GM23338 (cell line): ENCODE data around the gene DUS3L. TPM values are rescaled to one million over a fixed set of nuclear protein-coding genes. Genes with fewer than 3 reads are reported as not detected.
A peak's percentile ranks its signal among the peaks of the same experiment; 100 is the strongest.

Source experiments
- ATAC-seq: fragments of 200-7000 bp; cut with Tn5 transposase; 3 replicates; pipeline ENCODE4 v1.9.1; 2020
- DNase-seq: peaks from one replicate; pipeline ENCODE4 v3.0.0-alpha.2; 2015; ENCODE audit warnings: low spot score
- H2AFZ ChIP-seq: fragments of 200-600 bp; sonication (generic); 2 replicates; pipeline ENCODE4 v1.8.0; 2016; ENCODE audit warnings: antibody characterized with exemption, mild to moderate bottlenecking, moderate library complexity
- H3F3A ChIP-seq: fragments of 200-600 bp; sonication (generic); replicated peaks from 2 replicates; pipeline ENCODE4 v1.8.0; 2017; ENCODE audit warnings: antibody characterized with exemption, mixed run types, low read depth
- H3K27ac ChIP-seq: fragments of 200-600 bp; sonication (generic); 2 replicates; pipeline ENCODE4 v1.6.1; 2016; ENCODE audit warnings: low read depth
- H3K27me3 ChIP-seq: fragments of 200-600 bp; sonication (generic); 2 replicates; pipeline ENCODE4 v1.8.0; 2016; ENCODE audit warnings: mild to moderate bottlenecking, mixed run types, moderate library complexity; ENCODE audit not compliant: insufficient read depth
- H3K36me3 ChIP-seq: fragments of 200-600 bp; sonication (generic); 2 replicates; pipeline ENCODE4 v1.8.0; 2016; ENCODE audit warnings: mild to moderate bottlenecking; ENCODE audit not compliant: insufficient read depth
- H3K4me1 ChIP-seq: fragments of 200-600 bp; sonication (generic); 2 replicates; pipeline ENCODE4 v1.8.0; 2016; ENCODE audit warnings: mild to moderate bottlenecking, moderate library complexity; ENCODE audit not compliant: insufficient read depth
- H3K4me2 ChIP-seq: fragments of 200-600 bp; sonication (generic); 2 replicates; pipeline ENCODE4 v1.7.1; 2017; ENCODE audit warnings: mixed run types
- H3K4me3 ChIP-seq: fragments of 200-600 bp; sonication (generic); 2 replicates; pipeline ENCODE4 v1.6.1; 2016; ENCODE audit warnings: mixed run types
- H3K79me2 ChIP-seq: fragments of 200-600 bp; sonication (generic); replicated peaks from 2 replicates; pipeline ENCODE4 v1.8.0; 2017; ENCODE audit warnings: mild to moderate bottlenecking; ENCODE audit not compliant: insufficient read depth
- H3K9me2 ChIP-seq: fragments of 200-600 bp; sonication (generic); 2 replicates; pipeline ENCODE4 v1.8.0; 2017; ENCODE audit not compliant: insufficient read depth
- H4K20me1 ChIP-seq: fragments of 200-600 bp; sonication (generic); replicated peaks from 2 replicates; pipeline ENCODE4 v1.8.0; 2017; ENCODE audit warnings: mild to moderate bottlenecking; ENCODE audit not compliant: insufficient read depth
- H3K27ac Mint-ChIP-seq: 2 replicates; pipeline ENCODE4 v1.8.0; 2020; ENCODE audit warnings: inconsistent platforms, mild to moderate bottlenecking, moderate library complexity, mixed read lengths
- H3K27me3 Mint-ChIP-seq: 3 replicates; pipeline ENCODE4 v1.8.0; 2022; ENCODE audit warnings: low read depth, mild to moderate bottlenecking, moderate library complexity, mixed read lengths, inconsistent platforms; ENCODE audit not compliant: insufficient read depth, poor library complexity
- H3K36me3 Mint-ChIP-seq: 3 replicates; pipeline ENCODE4 v1.8.0; 2021; ENCODE audit warnings: low read depth, mild to moderate bottlenecking, inconsistent platforms, moderate library complexity, mixed read lengths
- H3K4me1 Mint-ChIP-seq: 3 replicates; pipeline ENCODE4 v1.8.0; 2020; ENCODE audit warnings: mild to moderate bottlenecking, inconsistent platforms, mixed read lengths
- H3K4me3 Mint-ChIP-seq: 3 replicates; pipeline ENCODE4 v1.8.0; 2021; ENCODE audit warnings: moderate library complexity, mild to moderate bottlenecking, inconsistent platforms, mixed read lengths
- H3K9me3 Mint-ChIP-seq: 3 replicates; pipeline ENCODE4 v1.8.0; 2020; ENCODE audit warnings: moderate library complexity, mild to moderate bottlenecking, inconsistent platforms, mixed read lengths
- CREB1 ChIP-seq: fragments of 250-450 bp; sonication (Bioruptor Pico); IDR thresholded peaks from 2 replicates; pipeline ENCODE4 v1.5.0; 2020; ENCODE audit warnings: low read depth, mild to moderate bottlenecking, moderate library complexity
- JUNB ChIP-seq: IDR thresholded peaks from one replicate; pipeline ENCODE4 v1.6.1; 2016; ENCODE audit warnings: antibody characterized with exemption; ENCODE audit not compliant: unreplicated experiment
- POLR2AphosphoS5 ChIP-seq: IDR thresholded peaks from 2 replicates; pipeline ENCODE4 v1.6.1; 2016; ENCODE audit warnings: antibody characterized with exemption, low read depth
- long read RNA-seq: library from polyadenylated mRNA; unstranded; transcript quantifications from one replicate; pipeline ENCODE4 v2.0.0, GENCODE V29; 2020; ENCODE audit not compliant: unreplicated experiment
- polyA plus RNA-seq: library from polyadenylated mRNA; unstranded; fragments of >200 nt; fragmentation: Nextera tagmentation; extraction: Ambion mirVana; gene quantifications from 2 replicates; pipeline ENCODE4 v1.2.1, GENCODE V29; 2016
- total RNA-seq: library from RNA; depleted of rRNA; stranded (reverse); fragments of >200 nt; shearing (Covaris generic); gene quantifications from 2 replicates; pipeline ENCODE4 v1.2.3, GENCODE V29; 2014; rRNA removed
- TF ChIP-seq, protein P1 (sequence below): fragments of 250-450 bp; sonication (Bioruptor Pico); IDR thresholded peaks from 2 replicates; pipeline ENCODE4 v1.5.0; 2020; ENCODE audit warnings: mild to moderate bottlenecking, moderate library complexity
- TF ChIP-seq, protein P2 (sequence below): IDR thresholded peaks from 2 replicates; pipeline ENCODE4 v1.6.1; 2016; ENCODE audit warnings: antibody characterized with exemption

DUS3L gene
- total RNA-seq (42.7 and 53.0 TPM in 2 replicates), polyA plus RNA-seq (24.5 and 26.2 TPM in 2 replicates)
- long read RNA-seq, transcript DUS3L-201 (13 exons, 2,113 nt) = major isoform, 15 of 20 reads
- long read RNA-seq, partial matches to known transcripts = 2 of 20 reads
- long read RNA-seq, other reads (novel, unspliced or antisense) = 3 of 20 reads

DNA sequence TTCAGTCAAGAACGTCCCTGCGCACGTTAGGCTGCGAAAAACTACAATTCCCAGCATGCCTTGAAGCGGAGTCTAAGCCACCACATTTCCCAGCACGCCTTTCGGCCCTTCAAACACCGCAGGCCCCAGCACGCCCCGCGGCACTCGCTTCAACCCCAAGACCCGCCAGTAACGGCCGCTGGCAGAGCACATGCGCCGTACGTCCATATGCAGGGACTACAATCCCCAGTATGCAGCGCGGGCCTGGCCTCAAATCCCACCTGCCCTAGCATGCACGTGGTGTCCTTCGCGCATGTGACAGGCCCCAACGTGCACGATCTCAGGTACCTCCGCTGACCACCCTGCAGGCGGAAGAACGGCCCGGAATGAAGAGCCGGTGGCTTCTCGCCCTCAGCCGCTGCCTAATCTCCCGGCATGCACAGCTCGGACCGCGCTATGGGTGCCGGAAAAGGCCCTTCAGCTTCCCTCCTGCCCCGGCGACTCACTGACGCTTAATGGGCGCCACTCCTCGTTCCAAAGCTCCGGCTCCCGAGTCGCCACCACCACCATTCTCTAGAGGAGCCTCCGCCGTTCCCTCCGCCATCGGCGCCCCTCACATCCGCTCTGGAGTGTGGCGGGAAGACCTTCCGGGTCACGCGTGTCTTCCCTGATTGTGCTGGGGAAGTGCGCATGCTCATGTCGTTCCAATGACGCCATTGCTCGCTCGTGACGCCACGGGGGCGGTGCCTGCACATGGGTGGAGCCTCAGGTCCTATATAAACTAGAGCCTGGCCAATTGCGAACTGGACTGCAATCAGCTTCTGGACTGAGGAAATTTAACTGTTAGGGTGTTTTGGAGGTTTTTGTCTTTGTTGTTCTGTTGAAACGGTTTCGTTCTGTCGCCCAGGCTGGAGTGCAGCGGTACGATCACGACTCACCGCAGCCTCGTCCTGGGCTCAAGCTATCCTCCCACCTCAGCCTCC, at the start of gene DUS3L:
Gene DUS3L (minus strand): TSS at position 605 of the 962 bp plus-strand sequence. CDS start 22 bp downstream, at position 583.
- peak within 1 kb of the TSS; percentile 74 for H3K4me3 ChIP-seq
- no peaks in the 10 kb centered on the region; the same call in 1 of the 2 replicates for H4K20me1 ChIP-seq
- peak within 1 kb of the TSS; percentile 100 for H3K27ac Mint-ChIP-seq
- H3K27me3 Mint-ChIP-seq = peaks cover 18% of the 10 kb centered on the region
- peaks cover 5% of the 10 kb centered on the region; the same call in 1 of the 2 replicates for H3K36me3 ChIP-seq
- peaks cover 5% of the 10 kb centered on the region for H3K4me1 Mint-ChIP-seq
- DNase-seq (peak; percentile 99), ATAC-seq (peak; percentile 97)
- H3K9me3 Mint-ChIP-seq = no peaks in the 10 kb centered on the region; the same call in 1 of the 3 replicates
- no peaks in the 10 kb centered on the region for H3K27me3 ChIP-seq
- no peak within 1 kb of the TSS; the same call in 1 of the 2 replicates for H2AFZ ChIP-seq
- H3K4me1 ChIP-seq = no peaks in the 10 kb centered on the region
- no peaks in the 10 kb centered on the region for H3K79me2 ChIP-seq
- peak within 1 kb of the TSS; percentile 99 for H3K4me3 Mint-ChIP-seq
- H3K9me2 ChIP-seq = no peaks in the 10 kb centered on the region
- peak within 1 kb of the TSS; percentile 79 for H3K4me2 ChIP-seq
- TF ChIP-seq, protein P1, sequence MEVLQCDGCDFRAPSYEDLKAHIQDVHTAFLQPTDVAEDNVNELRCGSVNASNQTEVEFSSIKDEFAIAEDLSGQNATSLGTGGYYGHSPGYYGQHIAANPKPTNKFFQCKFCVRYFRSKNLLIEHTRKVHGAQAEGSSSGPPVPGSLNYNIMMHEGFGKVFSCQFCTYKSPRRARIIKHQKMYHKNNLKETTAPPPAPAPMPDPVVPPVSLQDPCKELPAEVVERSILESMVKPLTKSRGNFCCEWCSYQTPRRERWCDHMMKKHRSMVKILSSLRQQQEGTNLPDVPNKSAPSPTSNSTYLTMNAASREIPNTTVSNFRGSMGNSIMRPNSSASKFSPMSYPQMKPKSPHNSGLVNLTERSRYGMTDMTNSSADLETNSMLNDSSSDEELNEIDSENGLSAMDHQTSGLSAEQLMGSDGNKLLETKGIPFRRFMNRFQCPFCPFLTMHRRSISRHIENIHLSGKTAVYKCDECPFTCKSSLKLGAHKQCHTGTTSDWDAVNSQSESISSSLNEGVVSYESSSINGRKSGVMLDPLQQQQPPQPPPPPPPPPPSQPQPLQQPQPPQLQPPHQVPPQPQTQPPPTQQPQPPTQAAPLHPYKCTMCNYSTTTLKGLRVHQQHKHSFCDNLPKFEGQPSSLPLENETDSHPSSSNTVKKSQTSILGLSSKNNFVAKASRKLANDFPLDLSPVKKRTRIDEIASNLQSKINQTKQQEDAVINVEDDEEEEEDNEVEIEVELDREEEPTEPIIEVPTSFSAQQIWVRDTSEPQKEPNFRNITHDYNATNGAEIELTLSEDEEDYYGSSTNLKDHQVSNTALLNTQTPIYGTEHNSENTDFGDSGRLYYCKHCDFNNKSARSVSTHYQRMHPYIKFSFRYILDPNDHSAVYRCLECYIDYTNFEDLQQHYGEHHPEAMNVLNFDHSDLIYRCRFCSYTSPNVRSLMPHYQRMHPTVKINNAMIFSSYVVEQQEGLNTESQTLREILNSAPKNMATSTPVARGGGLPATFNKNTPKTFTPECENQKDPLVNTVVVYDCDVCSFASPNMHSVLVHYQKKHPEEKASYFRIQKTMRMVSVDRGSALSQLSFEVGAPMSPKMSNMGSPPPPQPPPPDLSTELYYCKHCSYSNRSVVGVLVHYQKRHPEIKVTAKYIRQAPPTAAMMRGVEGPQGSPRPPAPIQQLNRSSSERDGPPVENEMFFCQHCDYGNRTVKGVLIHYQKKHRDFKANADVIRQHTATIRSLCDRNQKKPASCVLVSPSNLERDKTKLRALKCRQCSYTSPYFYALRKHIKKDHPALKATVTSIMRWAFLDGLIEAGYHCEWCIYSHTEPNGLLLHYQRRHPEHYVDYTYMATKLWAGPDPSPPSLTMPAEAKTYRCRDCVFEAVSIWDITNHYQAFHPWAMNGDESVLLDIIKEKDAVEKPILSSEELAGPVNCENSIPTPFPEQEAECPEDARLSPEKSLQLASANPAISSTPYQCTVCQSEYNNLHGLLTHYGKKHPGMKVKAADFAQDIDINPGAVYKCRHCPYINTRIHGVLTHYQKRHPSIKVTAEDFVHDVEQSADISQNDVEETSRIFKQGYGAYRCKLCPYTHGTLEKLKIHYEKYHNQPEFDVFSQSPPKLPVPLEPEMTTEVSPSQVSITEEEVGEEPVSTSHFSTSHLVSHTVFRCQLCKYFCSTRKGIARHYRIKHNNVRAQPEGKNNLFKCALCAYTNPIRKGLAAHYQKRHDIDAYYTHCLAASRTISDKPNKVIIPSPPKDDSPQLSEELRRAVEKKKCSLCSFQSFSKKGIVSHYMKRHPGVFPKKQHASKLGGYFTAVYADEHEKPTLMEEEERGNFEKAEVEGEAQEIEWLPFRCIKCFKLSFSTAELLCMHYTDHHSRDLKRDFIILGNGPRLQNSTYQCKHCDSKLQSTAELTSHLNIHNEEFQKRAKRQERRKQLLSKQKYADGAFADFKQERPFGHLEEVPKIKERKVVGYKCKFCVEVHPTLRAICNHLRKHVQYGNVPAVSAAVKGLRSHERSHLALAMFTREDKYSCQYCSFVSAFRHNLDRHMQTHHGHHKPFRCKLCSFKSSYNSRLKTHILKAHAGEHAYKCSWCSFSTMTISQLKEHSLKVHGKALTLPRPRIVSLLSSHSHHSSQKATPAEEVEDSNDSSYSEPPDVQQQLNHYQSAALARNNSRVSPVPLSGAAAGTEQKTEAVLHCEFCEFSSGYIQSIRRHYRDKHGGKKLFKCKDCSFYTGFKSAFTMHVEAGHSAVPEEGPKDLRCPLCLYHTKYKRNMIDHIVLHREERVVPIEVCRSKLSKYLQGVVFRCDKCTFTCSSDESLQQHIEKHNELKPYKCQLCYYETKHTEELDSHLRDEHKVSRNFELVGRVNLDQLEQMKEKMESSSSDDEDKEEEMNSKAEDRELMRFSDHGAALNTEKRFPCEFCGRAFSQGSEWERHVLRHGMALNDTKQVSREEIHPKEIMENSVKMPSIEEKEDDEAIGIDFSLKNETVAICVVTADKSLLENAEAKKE (CRISPR knock-in tag) = no peak
- peak; percentile 60; the same call in 1 of the 2 replicates for TF ChIP-seq POLR2AphosphoS5
- no peak for TF ChIP-seq JUNB
- TF ChIP-seq, protein P2, sequence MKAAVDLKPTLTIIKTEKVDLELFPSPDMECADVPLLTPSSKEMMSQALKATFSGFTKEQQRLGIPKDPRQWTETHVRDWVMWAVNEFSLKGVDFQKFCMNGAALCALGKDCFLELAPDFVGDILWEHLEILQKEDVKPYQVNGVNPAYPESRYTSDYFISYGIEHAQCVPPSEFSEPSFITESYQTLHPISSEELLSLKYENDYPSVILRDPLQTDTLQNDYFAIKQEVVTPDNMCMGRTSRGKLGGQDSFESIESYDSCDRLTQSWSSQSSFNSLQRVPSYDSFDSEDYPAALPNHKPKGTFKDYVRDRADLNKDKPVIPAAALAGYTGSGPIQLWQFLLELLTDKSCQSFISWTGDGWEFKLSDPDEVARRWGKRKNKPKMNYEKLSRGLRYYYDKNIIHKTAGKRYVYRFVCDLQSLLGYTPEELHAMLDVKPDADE = peak; percentile 97
- TF ChIP-seq CREB1 (CRISPR knock-in tag) = peak; percentile 96
- peaks cover 38% of the 10 kb centered on the region for H3K36me3 Mint-ChIP-seq
- peak within 1 kb of the TSS; percentile 90 for H3K27ac ChIP-seq
- no peaks in the 10 kb centered on the region for H3F3A ChIP-seq
